B cell (primary cell): ENCODE data around the gene USP46.

Source experiments
- EZH2 ChIP-seq: IDR thresholded peaks from 2 replicates; pipeline ENCODE4 v1.6.1; 2012; ENCODE audit warnings: borderline replicate concordance, low read depth, mild to moderate bottlenecking, moderate library complexity, low read length; ENCODE audit not compliant: insufficient read depth, poor library complexity, severe bottlenecking
- TF ChIP-seq, protein P1 (sequence below): fragments of 200-600 bp; IDR thresholded peaks from one replicate; pipeline ENCODE4 v1.8.0; 2022; ENCODE audit warnings: antibody characterized with exemption, mild to moderate bottlenecking

DNA sequence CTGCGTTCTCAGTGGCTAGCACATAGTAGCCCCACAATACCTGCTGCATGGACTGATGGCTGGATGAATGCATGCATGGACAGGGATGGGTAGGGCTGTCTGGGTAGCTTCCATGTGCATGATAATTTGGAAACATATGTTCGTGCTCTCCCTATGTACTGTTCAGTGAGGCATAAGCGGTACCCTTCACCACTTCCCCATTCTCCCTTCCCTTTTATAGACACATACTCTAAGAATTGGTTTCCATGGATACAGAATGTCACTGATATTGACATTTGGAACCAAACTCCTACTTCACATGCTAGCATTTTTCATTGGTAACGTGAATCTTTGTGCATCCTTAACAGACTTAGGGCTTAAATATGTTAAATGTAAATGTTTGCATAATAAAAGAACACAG lies 20.4 kb downstream of the USP46 start:
- TF ChIP-seq EZH2 = no peak
- TF ChIP-seq, protein P1, sequence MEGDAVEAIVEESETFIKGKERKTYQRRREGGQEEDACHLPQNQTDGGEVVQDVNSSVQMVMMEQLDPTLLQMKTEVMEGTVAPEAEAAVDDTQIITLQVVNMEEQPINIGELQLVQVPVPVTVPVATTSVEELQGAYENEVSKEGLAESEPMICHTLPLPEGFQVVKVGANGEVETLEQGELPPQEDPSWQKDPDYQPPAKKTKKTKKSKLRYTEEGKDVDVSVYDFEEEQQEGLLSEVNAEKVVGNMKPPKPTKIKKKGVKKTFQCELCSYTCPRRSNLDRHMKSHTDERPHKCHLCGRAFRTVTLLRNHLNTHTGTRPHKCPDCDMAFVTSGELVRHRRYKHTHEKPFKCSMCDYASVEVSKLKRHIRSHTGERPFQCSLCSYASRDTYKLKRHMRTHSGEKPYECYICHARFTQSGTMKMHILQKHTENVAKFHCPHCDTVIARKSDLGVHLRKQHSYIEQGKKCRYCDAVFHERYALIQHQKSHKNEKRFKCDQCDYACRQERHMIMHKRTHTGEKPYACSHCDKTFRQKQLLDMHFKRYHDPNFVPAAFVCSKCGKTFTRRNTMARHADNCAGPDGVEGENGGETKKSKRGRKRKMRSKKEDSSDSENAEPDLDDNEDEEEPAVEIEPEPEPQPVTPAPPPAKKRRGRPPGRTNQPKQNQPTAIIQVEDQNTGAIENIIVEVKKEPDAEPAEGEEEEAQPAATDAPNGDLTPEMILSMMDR = no peak
